Measurements from ENCODE around the gene GPRIN2.
"Not testable (repeated sequence)": the region's sequence is repeated elsewhere in the genome, so short reads cannot be mapped to it uniquely, and the experiment has no call there.

The GPRIN2 gene

DNA sequence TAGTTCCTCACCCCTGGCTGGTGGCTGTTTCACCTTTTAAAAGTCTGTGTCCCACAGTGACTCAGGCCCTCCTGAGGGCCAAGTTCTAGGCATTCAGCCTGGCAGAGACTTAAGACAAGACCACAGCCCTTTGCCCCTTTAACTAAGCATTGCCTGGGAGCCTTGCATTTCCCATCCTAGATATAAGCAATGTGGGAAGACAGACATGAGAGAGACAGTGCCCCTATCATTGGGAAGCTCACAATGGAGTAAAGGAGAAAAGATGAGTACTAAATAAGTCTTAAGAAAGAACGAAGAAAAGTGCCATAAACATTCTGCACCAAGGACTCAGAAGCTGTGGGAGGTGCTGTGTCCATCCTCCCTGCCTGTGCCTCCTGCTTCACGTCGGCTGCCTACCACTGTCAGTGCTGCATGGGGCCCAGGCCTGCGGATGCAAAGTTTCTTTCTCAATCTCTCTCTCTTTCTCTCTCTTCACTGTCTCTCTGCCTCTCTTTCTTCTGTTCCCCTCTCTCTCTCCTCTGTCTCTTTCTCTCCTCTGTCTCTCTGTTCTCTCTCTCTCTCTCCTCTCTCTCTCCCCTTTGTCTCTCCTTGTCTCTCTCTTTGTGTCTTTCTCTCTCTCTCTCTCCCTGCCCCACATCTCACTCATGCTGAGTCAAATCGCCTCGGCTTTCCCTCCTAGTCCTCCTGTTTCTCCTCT, 21.5 kb downstream of the GPRIN2 start:
- no peak for DNase-seq

DNA sequence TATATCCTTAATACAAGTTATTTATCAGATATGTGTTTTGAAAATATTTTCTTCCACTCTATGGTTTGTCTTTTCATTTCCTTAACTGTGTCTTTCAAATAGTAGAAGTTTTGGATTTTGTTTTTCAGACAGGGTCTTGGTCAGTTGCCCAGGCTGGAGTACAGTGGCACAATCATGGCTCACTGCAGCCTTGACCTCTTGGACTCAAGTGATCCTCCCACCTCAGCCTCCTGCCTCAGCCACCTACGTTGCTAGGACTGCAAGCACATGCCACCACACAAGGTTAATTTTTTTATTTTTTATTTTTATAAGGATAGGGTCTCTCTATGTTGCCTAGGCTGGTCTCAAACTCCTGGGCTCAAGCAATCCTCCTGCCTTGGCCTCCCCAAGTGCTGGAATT, 24.2 kb downstream of the GPRIN2 start:
- not testable (repeated sequence) for DNase-seq

DNA sequence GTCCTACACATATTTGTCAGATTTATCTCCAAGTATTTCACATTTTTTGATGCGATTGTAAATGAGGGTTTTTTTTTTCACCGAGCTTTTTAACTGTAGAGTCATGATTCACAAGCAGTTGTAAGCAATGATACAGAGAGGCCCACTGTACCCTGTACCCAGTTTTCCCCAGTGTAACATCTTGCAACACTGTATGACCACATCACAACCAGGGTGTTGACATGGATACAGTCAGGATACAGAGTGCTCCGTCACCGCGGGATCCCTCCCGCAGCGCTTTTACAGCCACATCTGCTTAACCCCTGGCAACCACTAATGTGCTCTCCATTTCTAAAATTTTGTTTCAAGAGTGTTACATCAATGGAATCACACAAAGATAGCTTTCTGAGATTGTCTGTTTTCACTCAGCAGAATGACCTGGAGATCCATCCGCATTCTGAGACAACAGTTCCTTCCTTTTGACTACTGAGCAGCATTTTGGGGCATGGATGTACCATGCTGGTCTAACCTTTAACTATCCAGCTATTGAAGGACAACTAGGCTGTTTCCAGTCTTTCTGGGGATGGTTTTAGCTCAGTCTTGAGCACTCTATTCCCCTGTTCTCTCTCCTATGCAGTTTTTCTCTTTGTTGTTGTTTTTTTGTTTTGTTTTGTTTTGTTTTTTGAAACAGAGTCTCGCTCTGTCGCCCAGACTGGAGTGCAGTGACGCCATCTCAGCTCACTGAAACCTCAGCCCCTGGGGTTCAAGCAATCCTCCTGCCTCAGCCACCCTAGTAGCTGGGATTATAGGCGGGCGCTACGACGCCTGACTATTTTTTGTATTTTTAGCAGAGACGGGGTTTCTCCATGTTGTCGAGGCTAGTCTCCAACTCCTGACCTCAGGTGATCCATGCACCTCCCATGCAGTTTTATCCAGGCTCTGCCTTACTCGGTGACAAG, 25.9 kb downstream of the GPRIN2 start:
- DNase-seq = no peak

DNA sequence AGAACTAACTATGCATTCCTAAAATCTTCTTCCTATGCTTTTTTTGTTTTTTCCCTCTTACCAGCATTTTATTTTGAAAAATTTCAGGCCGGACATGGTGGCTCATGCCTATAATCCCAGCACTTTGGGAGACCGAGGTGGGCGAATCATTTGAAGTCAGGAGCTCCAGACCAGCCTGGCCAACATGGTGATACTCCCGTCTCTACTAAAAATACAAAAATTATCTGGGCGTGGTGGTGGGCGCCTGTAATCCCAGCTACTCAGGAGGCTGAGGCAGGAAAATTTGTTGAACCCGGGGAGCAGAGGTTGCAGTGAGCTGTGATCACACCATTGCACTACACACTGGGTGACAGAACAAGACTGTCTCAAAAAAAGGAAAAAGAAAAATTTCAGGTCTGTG, 26.7 kb downstream of the GPRIN2 start:
- DNase-seq = not testable (repeated sequence)

DNA sequence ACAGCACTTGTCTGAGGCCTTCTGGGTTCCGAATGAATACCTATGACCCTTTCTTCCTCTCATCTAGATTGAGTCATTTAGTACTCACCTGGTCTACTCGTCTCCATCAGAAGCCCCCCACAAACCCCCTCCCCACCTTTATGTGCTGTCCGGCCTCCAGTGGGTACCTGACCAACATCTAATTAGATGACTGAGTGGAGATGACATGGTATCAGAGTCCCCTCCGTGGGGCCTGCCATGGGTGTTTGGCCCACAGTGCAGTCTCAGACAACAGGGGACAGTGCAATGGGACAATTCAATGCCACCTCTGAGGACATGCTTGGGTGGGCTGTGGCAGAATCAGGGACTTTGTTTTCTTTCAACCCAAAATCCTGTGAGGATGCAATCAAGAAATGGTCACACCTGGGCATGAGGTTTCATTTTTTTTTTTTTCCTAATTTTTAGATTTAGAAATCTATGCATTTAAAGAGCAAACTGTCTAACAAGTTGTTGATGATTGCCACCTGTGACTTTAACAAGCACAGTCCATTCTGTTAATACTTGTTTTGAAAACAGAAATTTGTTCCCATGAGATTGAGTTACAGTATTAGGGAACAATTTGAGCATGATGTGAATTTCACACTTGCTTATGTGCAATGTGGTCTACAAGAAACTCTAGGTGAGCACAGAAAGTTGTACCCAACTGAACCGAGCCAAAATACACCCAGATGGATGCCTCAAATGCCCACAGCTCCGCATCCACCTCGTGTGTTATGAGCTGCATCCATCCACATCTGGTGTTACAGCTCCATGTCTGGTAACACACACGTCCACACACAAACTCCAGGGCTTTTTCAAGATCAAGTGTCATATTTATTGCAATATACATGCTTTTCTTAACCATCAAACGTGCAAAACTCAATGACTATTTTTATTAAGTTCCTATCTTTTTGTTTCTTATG, 27.5 kb downstream of the GPRIN2 start:
- no peak for DNase-seq

DNA sequence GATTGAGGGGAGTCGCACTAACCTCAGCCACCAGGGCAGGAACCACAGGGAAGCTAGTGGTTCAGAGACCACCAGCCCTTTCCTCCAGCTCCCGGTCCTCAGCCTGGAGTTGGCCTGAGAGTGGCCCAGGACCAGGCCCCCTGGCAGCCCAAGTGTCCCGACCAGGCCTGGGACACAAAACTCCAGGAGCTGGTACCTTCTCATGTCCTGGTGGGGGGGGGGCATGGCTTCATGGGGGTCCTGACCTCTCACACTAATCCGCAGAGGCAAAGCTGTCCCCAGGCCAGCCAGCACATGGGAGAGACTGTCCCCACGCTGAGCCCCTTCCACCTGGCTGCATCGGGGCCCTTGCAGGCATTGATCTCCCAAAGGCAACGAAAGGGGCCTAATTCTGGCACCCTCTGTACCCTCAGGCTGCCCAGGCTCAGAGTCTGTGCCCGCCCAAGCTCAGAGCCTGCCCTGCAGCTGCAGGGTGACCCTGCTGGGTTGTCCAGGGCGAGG, 28.2 kb downstream of the GPRIN2 start:
- DNase-seq = no peak

DNA sequence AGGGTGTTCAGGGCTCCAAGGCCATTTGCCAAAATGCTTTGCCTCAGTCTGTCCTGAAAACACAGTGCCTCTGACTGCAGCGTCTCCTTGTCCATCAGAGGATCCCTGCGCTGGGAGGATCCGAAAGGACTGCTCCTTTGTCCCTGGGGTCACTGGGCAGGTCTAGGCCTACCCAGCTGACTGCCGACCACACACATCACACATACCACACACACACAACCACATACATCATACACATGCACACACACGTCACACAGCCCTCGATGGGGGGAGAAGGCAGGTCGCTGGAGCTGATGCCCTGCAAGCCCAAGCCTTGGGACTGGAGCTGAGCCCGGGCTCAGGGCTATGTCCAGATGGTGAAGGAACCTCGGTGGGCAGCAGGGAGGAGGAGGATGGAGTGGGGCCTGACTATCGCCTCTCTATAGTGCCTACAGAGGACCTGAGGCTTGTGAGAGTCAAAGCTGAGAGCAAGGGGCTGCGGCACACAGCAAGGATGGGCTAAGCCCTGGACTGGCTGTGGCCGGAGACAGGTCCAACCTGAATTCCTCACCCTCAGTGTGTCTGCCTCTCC, 29.1 kb downstream of the GPRIN2 start:
- no peak for DNase-seq

DNA sequence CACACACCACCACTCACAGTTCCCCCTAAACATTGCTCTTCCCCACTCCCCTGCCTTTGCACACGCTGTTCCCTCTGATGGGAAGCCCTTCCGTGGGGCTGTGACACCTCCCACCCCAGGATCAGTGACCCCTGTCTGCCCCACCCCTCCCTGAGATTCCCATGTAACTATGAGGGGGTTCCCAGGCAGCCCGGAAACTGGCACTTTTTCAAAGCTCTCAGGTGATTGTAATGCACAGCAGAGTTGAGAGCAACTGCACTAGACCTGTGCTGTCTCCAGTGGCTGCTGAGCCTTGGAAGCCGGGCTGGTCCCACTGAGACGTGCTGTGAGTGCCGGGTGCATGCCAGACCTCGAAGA, 29.8 kb downstream of the GPRIN2 start:
- no peak for DNase-seq

DNA sequence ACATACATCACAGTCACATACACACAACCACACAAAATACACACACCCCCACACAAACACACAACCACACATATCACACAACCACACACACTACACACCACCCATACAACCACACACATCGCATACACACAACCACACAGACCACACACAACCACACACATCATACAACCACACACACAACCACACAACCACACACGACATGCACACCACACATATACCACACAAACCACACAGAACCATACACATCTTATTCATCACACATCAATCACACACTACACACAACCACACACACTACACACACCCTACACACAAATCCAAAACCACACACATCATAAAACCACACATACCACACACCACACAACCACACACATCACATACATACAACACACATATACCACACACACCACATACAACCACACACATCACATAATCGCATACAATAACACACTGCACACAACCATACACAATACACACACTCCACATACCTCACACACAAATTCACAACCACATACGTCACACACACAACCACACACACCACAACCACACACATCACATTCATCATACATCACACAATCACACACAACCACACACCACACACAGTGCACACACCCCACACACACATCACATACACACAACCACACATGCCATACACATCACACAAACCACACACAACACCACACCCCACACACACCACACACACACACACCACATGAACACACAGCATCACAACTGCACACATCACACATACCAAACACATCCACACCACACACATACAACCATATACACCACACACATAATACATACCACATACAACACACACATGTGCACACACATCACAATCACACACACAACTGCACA, 30.4 kb downstream of the GPRIN2 start:
- no peak for DNase-seq

DNA sequence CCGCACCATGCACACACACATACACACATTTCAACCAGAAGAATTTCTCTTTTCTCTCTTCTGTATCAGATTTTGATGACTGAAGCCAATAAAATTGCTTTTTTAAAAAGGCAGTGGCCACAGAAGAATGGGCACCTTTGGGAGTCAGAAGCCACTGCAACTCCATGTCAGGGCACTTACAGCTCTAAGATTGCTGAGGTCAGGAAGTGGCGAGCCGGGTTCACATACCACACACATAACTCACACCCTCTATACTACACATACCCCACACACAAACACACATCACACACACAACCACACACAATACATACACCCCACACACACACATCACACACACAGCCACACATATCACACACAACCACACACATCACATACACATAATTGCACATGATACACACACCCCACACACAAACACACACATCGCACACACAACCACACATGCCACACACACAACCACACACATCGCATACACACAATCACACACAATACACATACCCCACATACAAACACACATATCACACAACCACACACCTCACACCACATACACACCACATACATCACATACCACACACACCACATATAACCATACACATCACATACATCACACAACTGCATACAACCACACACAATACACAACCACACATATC, 31.2 kb downstream of the GPRIN2 start:
- DNase-seq = no peak

DNA sequence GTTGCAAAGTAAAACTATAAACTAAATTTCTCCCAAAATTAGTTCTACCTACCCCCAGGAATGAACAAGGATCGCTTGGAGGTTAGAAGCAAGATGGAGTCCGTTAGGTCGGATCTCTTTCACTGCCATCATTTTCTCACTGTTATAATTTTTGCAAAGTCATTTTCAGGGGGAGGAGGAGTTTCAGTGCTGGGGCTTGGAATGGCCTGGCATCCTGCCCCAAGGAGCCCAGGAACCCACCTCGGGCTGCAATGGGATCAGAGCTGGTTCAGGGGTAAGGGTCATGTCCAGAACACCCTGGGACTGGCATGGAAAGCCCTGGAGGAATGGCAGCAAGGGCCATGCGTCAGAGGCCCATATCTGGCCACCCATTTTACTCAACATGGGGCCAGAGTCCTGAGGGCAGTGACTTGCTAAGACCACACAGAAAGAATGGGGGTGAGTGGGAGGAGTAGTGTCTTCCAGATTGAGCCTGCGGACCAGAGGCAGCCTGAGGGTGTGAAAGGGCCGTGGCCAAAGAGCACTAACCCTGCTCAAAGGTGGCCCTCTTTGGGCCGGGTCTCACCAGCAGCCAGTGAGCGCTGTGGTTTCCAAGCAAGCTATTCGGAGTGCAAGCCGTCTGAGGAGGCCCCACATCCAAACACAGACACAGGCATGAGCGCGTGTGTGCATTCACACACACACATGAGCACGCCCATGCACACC, 31.8 kb downstream of the GPRIN2 start:
- no peak for DNase-seq

DNA sequence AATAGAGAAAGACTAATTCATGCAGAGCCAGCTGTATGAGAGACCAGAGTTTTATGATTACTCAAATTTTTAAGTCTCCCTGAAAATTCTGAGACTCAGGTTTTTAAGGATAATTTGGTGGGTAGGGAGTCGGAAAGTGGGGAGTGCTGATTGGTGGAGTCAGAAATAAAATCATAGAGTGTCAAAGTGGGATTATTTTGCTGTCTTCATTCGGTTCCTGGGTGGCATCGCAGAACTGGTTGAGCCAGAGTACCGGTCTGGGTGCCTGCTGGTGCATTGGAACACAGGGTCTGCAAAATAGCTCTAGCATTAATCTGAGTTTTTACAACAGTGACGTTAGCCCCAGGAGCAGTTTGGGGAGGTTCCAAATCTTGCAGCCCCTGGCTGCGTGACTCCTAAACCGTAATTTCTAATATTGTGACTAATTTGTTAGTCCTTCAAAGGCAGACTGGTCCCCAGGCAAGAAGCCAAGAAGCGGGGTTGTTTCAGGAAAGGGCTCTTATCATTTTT, 32.4 kb downstream of the GPRIN2 start:
- no peak for DNase-seq

DNA sequence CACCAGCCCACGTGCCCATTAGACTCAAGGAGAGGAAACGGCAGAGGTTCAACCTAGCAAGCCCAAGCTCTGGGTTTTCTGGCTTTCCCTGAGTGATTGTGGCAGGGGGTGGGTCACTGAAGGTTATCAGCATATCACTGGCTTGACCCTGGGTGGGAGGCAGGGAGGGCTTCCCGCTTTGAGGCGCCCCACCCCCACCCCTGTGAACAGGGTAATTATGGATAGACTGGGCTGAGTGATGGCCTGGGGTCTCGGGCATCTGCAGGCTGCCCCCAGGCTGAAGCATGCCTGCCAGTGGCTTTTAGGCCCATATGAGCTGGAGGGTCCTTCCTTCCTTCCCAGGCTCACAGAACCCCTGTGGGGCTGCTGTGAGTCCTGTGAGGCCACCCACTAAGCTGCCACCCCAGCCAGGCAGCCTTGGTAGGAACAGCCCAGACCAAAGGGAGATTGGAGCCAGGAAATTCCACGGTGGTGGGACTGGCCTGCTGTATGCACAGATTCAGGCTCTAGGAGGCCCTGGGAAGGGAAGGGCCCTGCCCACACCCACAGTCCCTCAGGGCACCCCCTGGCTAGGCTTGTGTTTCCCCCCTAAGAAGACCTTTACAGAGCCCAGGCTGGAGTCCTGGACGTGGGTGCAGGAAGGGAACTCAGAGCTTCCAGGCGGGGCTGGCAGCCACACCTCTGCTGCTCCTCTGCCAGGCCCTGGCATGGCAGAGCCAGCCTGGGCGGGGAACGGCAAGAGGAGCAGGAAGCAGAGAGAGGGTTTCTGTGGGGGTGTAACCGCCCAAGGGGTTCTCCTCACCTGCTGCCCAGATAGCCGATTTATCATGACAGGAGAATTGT, 33.1 kb downstream of the GPRIN2 start:
- DNase-seq = no peak

DNA sequence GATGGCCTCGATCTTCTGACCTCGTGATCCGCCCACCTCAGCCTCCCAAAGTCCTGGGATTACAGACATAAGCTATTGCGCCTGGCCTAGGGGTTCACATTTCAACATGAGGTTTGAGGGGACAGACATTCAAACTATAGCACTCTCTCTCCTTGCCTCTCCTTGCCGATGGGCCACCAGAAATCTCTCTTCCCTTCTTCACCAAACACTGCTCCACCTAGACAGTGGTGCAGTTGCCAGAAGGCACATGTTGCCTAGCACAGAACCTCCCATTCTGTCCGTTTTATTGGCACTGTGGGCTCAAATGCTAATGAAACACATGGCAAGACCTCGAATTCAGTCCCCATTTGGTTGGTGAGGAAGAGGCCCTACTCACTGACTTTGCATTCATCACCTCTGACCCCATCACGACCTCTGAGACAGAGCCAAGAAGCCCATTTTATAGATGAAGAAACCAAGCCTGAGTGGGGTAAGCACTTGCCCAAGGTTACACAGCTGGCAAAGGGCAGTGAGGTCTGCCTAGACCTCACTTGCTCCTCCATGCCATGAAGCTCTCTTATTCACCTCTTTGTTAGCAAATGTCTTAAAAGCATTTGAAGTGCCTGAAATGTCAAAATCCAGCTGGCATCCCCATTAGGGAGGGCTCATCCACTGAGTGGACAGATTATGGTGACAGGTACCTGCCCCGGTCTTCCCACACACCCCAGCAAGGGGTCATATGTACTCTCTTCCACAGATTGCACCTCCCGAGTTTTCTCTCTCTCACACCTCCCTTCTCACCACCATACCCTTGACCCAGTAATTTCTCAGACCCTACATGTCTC, 34.0 kb downstream of the GPRIN2 start:
- no peak for DNase-seq

DNA sequence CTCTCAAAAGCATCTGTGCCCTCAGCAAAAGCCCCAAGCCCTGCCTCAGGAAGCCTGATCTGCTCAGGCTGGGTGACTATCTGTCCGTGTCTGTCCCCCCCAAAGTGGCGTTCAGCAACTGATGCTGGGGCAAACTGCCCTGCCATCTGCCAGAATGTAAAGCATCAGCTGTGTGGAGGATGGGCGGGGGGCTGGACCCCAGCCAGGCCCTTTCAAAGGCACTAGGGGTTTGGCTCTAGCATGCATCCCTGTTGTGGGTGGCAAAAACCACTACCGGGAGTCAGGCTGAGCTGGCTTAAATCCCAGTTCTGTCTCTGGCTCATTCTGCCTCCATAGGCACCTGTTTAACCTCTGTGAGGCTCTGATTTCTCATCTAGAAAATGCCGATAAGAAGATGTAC, 35.5 kb downstream of the GPRIN2 start:
- peak; percentile 46 for DNase-seq

DNA sequence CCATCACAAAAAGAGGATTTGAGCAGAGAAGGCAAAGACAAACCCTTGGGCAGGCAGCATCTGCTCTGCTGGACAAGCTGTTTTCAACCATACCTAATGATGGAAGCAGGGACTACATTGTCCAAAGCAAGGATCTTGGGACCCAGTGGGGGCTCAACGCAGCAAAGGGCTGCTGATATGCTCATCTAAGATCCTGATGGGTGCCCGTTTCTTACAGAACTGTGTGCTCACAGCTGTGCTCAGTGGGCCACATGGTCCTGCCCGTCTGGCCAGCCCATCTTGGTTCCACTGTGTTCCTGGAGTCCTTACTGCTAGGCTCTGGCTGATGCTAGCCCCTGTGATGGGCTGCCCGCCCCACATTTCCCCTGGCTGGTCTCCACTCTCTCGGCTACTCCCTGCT, 36.1 kb downstream of the GPRIN2 start:
- DNase-seq = no peak

DNA sequence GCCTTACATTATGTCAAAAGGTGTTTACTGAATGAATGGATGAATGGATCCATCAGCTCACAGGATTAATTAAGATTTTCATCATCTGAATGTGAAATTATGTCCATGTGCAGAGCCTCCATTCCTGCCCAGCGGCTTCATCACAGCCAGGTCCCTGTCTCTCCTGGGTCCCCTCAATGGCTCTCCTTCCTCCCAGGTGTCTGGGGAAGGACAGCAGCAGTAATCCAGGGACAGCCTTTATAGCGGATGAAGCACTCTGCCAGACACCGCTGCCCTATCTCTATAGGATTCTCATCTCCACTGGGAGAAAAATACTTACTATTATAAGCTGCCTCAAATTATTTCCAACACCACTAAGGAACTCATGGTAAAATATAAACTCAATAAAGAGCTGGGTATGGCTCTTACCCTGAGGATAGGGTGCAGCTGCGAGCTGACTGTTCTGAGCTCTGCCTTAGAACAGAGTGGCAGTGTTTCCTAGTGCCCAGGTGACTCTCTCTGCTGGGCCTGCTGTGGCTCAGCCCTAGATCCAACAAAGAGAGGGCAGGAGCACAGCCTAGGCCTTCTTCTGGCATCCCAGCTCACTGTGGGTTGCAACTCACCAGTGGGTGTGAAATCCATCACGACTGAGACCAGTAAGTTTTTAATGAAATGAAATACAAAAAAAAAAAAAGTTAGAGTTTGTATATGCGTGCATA, 38.3 kb downstream of the GPRIN2 start:
- DNase-seq = no peak

DNA sequence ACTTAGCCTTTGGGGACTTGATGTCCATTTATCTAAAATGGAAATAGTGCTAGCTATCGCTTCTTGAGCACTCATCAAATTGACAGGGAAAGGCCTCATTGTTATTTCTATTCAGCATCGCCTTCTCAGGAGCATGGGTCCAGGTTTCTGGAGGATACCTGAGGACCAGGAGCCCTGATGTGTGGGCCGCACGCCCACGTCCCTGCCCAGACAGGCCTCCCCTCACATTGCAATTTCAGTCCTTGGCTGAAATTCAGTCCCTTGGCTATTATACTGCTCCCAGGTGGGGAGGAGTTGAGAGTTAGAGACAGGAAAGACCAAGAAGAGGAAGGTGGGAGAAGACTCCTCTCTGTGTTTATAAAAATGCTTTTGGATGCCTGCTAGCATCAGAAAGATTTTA, 38.9 kb downstream of the GPRIN2 start:
- DNase-seq = no peak

Measured in DMS79 (cell line).